HCT116 (cell line): ENCODE measurements around the gene MYRFL. TPM values are rescaled to one million over a fixed set of nuclear protein-coding genes. Genes with fewer than 3 reads are reported as not detected.

Experiments
- ATAC-seq: fragments of 200-7000 bp; cut with Tn5 transposase; 2 replicates; pipeline ENCODE4 v1.9.1; 2020; ENCODE audit warnings: mild to moderate bottlenecking, moderate library complexity
- BruUV-seq: library from RNA; stranded (reverse); fragments of 400-500 nt; replicated peaks from 2 replicates; lab custom pipeline; 2021; lab: Mats Ljungman, UMichigan
- CTCF ChIA-PET: fragments of 300-600 bp; sonication (Branson Sonifier 250); formaldehyde crosslinking; loops from one replicate; lab custom pipeline; 2021; ENCODE audit warnings: antibody characterized with exemption; lab: Charles Lee
- POLR2A ChIA-PET: fragments of 300-600, 350-600 bp; sonication (Branson Sonifier 250); formaldehyde crosslinking; loops from one replicate; lab custom pipeline; 2021; ENCODE audit warnings: antibody characterized with exemption; lab: Charles Lee
- RAD21 ChIA-PET, 2 experiments: fragments of 300-600 bp; sonication (Branson Sonifier 250); formaldehyde crosslinking; loops; one replicate each; lab custom pipeline; 2023; ENCODE audit warnings: low total read pairs in 2 of 2; ENCODE audit not compliant: uncharacterized antibody in 2 of 2, unreplicated experiment in 2 of 2, low non-redundant PET in 1 of 2; lab: Charles Lee
- DNase-seq: peaks from one replicate; pipeline ENCODE4 v3.0.0-alpha.2; 2010; ENCODE audit warnings: low read depth, low spot score
- H2AFZ ChIP-seq: fragments of 200-600 bp; shearing (Covaris generic), sonication (generic); 2 replicates; pipeline ENCODE4 v1.6.1; 2017; ENCODE audit warnings: low read depth, mixed run types, mixed read lengths, antibody characterized with exemption, low read length; ENCODE audit not compliant: poor library complexity, severe bottlenecking
- H3K27ac ChIP-seq: 2 replicates; pipeline ENCODE4 v1.5.1; 2012; ENCODE audit warnings: low read depth, low read length
- H3K27me3 ChIP-seq: fragments of 200-600 bp; sonication (generic); 2 replicates; pipeline ENCODE4 v1.6.1; 2016; ENCODE audit warnings: mixed run types, low read length, mixed read lengths; ENCODE audit not compliant: insufficient read depth
- H3K36me3 ChIP-seq, 2 experiments: fragments of 200-500 bp in 1 of 2; fragments of 200-600 bp in 1 of 2; sonication (Bioruptor generic) in 1 of 2; sonication (generic) in 1 of 2; 2 replicates each; pipeline versions ENCODE4 v1.5.1 to v1.6.1; 2014 to 2016; ENCODE audit warnings: low read length in 2 of 2, inconsistent platforms in 1 of 2, mixed read lengths in 1 of 2, mixed run types in 1 of 2; ENCODE audit not compliant: insufficient read depth in 2 of 2, control insufficient read depth in 1 of 2
- H3K4me1 ChIP-seq, 2 experiments: fragments of 200-600 bp in 1 of 2; sonication (generic) in 1 of 2; 2 replicates each; pipeline versions ENCODE4 v1.5.1 to v1.6.1; 2012 to 2017; ENCODE audit warnings: low read length in 2 of 2, inconsistent platforms in 1 of 2, mild to moderate bottlenecking in 1 of 2, mixed read lengths in 1 of 2, mixed run types in 1 of 2, moderate library complexity in 1 of 2; ENCODE audit not compliant: insufficient read depth in 2 of 2, control insufficient read depth in 1 of 2
- H3K4me2 ChIP-seq: fragments of 200-600 bp; sonication (generic); 2 replicates; pipeline ENCODE4 v1.6.1; 2017; ENCODE audit warnings: mixed run types, low read length, mixed read lengths
- H3K4me3 ChIP-seq, 2 experiments: fragments of 200-600 bp in 1 of 2; sonication (generic) in 1 of 2; replicated peaks in 1 of 2; 2 replicates each; pipeline ENCODE4 v1.5.1; 2011 to 2016; ENCODE audit warnings: low read length in 2 of 2, control low read depth in 1 of 2, low read depth in 1 of 2, mild to moderate bottlenecking in 1 of 2, mixed read lengths in 1 of 2, mixed run types in 1 of 2
- H3K79me2 ChIP-seq: fragments of 200-600 bp; sonication (generic); 2 replicates; pipeline ENCODE4 v1.6.1; 2017; ENCODE audit warnings: mild to moderate bottlenecking, mixed run types, low read length, moderate library complexity, mixed read lengths; ENCODE audit not compliant: insufficient read depth
- H3K9ac ChIP-seq: fragments of 200-600 bp; sonication (generic); 2 replicates; pipeline ENCODE4 v1.6.1; 2016; ENCODE audit warnings: low read length, mixed read lengths
- H3K9me2 ChIP-seq: fragments of 200-600 bp; sonication (generic), shearing (Covaris generic); 2 replicates; pipeline ENCODE4 v1.6.1; 2017; ENCODE audit warnings: mixed run types, mild to moderate bottlenecking, moderate library complexity; ENCODE audit not compliant: insufficient read depth
- H3K9me3 ChIP-seq, 2 experiments: fragments of 200-500 bp in 1 of 2; fragments of 200-600 bp in 1 of 2; sonication (Bioruptor generic) in 1 of 2; sonication (generic) in 1 of 2; 2 replicates each; pipeline ENCODE4 v1.6.1; 2014 to 2017; ENCODE audit warnings: low read length in 2 of 2, mixed read lengths in 2 of 2, inconsistent platforms in 1 of 2, low read depth in 1 of 2, mild to moderate bottlenecking in 1 of 2, mixed run types in 1 of 2, moderate library complexity in 1 of 2; ENCODE audit not compliant: control insufficient read depth in 1 of 2, insufficient read depth in 1 of 2
- H4K20me1 ChIP-seq: fragments of 200-600 bp; sonication (generic), shearing (Covaris generic); 2 replicates; pipeline ENCODE4 v1.6.1; 2017; ENCODE audit warnings: mixed run types, mild to moderate bottlenecking, moderate library complexity; ENCODE audit not compliant: insufficient read depth
- CEBPB ChIP-seq: IDR thresholded peaks from 2 replicates; pipeline ENCODE4 v1.6.1; 2012; ENCODE audit warnings: low read depth
- EZH2 ChIP-seq: fragments of 200-600 bp; sonication (generic); IDR thresholded peaks from 2 replicates; pipeline ENCODE4 v1.6.1; 2017; ENCODE audit warnings: antibody characterized with exemption, mixed run types
- FOSL1 ChIP-seq: IDR thresholded peaks from 2 replicates; pipeline ENCODE4 v1.6.1; 2012; ENCODE audit warnings: low read depth
- JUND ChIP-seq: IDR thresholded peaks from 2 replicates; pipeline ENCODE4 v1.6.1; 2012
- MAX ChIP-seq: IDR thresholded peaks from 2 replicates; pipeline ENCODE4 v1.6.1; 2012
- SIN3A ChIP-seq: IDR thresholded peaks from 2 replicates; pipeline ENCODE4 v1.6.1; 2012; ENCODE audit warnings: low read depth
- TCF7L2 ChIP-seq: IDR thresholded peaks from 2 replicates; pipeline ENCODE4 v1.7.0; 2011; ENCODE audit warnings: borderline replicate concordance, inconsistent platforms; ENCODE audit not compliant: insufficient read depth, insufficient read length; ENCODE audit errors: extremely low read depth
- intact Hi-C: fragments of 100-400 bp; cut with micrococcal nuclease; formaldehyde crosslinking; loops from 2 replicates; pipeline ENCODE4 v1.10.0; 2022
- total RNA-seq: library from RNA; stranded (reverse); gene quantifications from one replicate; pipeline ENCODE4 v1.2.1, GENCODE V29; 2021; ENCODE audit not compliant: unreplicated experiment

Gene MYRFL
- total RNA-seq, 1 experiment from 2014 or later = 0.30 TPM

DNA sequence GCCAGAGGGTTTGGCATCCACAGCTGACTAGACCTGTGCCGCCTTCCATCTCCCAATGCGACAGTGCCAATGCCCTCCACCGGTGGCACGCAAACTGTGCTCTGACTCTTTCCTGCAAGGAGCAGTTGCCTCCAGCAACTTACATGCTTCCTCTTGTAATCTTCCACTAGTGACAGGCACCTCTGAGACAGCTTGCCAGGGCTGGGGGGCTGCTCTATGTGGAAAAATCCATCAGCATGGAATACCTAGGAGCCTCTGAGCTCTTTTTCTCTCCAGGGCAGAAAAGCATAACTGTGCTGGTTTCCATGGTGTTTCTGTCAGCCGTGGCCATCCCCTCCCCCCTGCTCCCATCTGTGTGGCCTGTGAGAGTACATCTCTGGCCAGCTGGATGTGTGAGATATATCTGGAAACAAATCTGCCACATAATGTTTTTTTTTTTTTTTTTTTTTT is 110.6 kb downstream of the MYRFL start:
- no peak overlapping the region for H3K4me2 ChIP-seq
- DNase-seq (no peak), ATAC-seq (no peak)
- H3K27me3 ChIP-seq = no peaks in the 10 kb centered on the region
- TF ChIP-seq MAX = no peak
- no peak for TF ChIP-seq JUND
- TF ChIP-seq SIN3A = no peak
- no peak for TF ChIP-seq EZH2
- no peaks in the 10 kb centered on the region for H3K79me2 ChIP-seq
- RAD21 ChIA-PET = no interaction called here
- H3K4me1 ChIP-seq = no peaks in the 10 kb centered on the region
- H3K36me3 ChIP-seq = no peaks in the 10 kb centered on the region
- intact Hi-C loops = no loop called here
- H3K9me3 ChIP-seq = no peaks in the 10 kb centered on the region
- no peaks in the 10 kb centered on the region for H4K20me1 ChIP-seq
- CTCF ChIA-PET = no interaction called here
- H3K9ac ChIP-seq = no peak overlapping the region
- H2AFZ ChIP-seq = no peak overlapping the region
- H3K27ac ChIP-seq = no peak overlapping the region
- H3K9me2 ChIP-seq = no peaks in the 10 kb centered on the region
- no peak overlapping the region for H3K4me3 ChIP-seq
- BruUV-seq = no TSS peak
- POLR2A ChIA-PET = no interaction called here

- ChIA-PET POLR2A (no interaction called here), RAD21 (no interaction called here), CTCF (no interaction called here)
- Histone ChIP-seq H3K79me2 (no peaks in the 10 kb centered on the region), H3K9me3 (no peaks in the 10 kb centered on the region), H3K4me1 (no peaks in the 10 kb centered on the region), H3K4me3 (no peak overlapping the region), H3K27me3 (no peaks in the 10 kb centered on the region), H3K4me2 (no peak overlapping the region), H4K20me1 (no peaks in the 10 kb centered on the region), H3K36me3 (no peaks in the 10 kb centered on the region), H3K9ac (no peak overlapping the region), H3K9me2 (no peaks in the 10 kb centered on the region), H2AFZ (no peak overlapping the region), H3K27ac (no peak overlapping the region)
- ATAC-seq (no peak), DNase-seq (no peak)
- no peak for TF ChIP-seq CEBPB
- no peak for TF ChIP-seq TCF7L2
- TF ChIP-seq FOSL1 = no peak
- intact Hi-C loops = no loop called here
- BruUV-seq = no TSS peak
Observed at GRCh38 chr12:69936214-69936731, 111.2 kb downstream of the MYRFL start.
